ENCODE data around the gene XKR8.
"Not testable (repeated sequence)": the region's sequence is repeated elsewhere in the genome, so short reads cannot be mapped to it uniquely, and the experiment has no call there.

Gene XKR8

DNA sequence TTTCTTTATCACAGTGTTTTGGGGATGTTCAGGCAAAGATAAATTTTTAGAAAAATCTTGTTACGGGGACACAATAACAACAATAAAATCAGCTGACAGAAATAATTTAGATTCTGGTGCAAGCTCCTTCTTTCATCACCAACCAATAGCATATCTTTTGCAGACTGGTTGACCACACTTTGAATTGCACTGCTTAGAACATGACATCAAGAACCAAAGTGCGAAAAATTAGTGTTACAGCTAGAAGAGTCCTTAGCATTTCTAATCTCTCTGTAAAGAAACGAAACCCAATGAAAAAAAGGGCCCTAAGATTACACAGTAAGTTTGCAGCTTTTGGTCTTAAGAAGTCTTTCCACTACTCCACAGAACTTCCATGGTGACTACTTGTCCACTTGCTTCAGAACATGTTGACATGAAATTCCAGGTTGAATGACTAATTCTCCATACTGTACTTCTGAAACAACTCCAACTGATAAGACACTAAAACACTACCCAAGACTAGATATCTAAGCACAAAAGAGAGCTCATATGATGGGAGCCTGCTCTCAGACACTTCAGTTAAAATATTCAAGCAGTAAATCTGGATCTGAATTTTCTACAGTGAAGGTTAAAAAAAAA, 31.3 kb downstream of the XKR8 start:
- DNase-seq (ENCODE audit: low spot score): no peak

GRCh38 chr1:27992276-27992675, 32.5 kb downstream of the XKR8 start:
- DNase-seq (ENCODE audit: low spot score): no peak

DNA sequence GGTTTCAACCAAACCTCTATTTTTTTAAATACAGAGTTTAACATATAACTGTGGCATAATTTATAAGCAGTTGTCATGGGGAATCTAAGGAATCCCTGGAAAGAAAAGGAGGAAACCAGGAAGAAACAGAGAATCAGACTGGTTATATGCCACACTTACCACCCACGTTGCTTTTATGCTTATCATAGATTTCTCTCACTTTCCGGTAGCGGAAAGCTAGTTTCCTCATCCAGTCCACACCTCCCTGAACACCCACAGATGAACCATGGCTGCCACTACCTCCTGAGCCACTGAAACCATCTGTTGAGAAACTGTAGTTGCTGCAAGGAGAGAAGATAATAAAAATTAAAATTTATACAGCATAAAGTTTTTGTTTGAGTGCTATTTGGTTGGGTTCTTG, 33.5 kb downstream of the XKR8 start:
- DNase-seq (ENCODE audit: low spot score): no peak

DNA sequence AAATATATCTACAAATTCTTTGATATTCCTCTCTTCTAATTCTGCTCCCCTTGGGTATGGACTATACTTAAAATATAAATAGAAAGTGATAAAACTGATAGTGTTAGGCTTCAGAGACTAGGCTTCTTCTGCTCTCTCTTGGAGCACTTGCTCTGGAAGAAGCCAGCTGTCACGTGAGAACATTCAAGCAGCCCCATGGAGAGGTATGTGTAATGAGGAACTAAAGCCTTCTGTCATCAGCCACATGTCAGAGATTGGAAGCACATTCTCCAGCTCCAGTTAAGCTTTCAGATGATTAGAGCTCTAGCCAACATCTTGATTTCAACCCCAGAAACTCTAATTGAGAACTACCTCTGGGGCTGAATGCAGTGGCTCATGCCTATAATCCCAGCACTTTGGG, 34.3 kb downstream of the XKR8 start:
- no peak for DNase-seq (ENCODE audit: low spot score)

- DNase-seq (ENCODE audit: low spot score): not testable (repeated sequence)
These were observed 34.8 kb downstream of the XKR8 start for GRCh38 chr1:27994526-27994925.

DNA sequence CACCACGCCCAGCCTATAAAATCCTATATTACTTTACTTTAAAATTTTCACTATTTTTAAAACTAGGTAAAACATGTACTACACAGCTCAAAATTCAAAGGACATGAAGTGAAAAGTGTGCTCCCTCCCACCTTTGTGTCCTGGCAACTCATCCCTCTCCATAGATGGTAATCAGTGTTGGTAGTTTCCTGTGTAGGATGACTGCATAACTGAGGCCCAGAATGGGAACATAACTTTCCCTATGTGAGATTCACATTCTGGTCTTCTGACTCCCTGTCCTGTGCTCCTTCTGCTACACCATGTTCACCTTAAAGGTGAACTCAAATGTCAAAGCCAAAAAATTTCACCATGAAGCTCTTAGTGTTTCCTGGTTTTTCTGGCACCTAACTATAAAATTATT, 39.3 kb downstream of the XKR8 start:
- DNase-seq (ENCODE audit: low spot score): no peak

DNA sequence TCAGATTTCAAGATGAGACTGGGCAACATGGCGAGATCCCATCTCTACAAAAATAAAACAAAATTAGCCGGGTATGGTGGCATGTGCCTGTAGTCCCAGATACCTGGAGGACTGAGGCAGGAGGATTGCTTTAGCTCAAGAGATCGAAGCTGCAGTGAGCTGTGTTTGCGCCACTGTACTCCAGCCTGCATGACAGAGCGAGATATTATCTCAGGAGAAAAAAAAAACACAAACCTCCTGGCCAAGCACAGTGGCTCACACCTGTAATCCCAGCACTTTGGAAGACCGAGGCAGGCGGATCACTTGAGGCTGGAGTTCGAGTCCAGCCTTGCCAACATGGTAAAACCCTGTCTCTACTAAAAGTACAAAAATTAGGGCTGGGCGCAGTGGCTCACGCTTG, 42.8 kb downstream of the XKR8 start:
- no peak for DNase-seq (ENCODE audit: low spot score)

GRCh38 chr1:28003117-28003516, 43.3 kb downstream of the XKR8 start:
- DNase-seq (ENCODE audit: low spot score): not testable (repeated sequence)

GRCh38 chr1:28010969-28011368, 51.2 kb downstream of the XKR8 start:
- DNase-seq (ENCODE audit: low spot score): no peak

Data from RKO (cell line).